H1 (cell line): ENCODE data around the gene SUDS3. TPM values are rescaled to one million over a fixed set of nuclear protein-coding genes. Genes with fewer than 3 reads are reported as not detected.

ENCODE experiments used
- CBX5 ChIP-seq: fragments of 300-800, 300-1000 bp; sonication (generic); IDR thresholded peaks from 2 replicates; pipeline ENCODE4 v1.7.1; 2016; ENCODE audit warnings: antibody characterized with exemption, low read length, low read depth
- EGR1 ChIP-seq: IDR thresholded peaks from 2 replicates; pipeline ENCODE4 v1.6.1; 2011; ENCODE audit warnings: low read depth, low read length, borderline replicate concordance
- POLR2A ChIP-seq, 2 experiments: IDR thresholded peaks; 1 replicate in 1 of 2; 2 replicates in 1 of 2; pipeline ENCODE4 v1.6.1; 2011; ENCODE audit warnings: low read depth in 2 of 2, low read length in 2 of 2, mild to moderate bottlenecking in 2 of 2; ENCODE audit errors: control extremely low read depth in 1 of 2
- polyA plus RNA-seq, 7 experiments: library from polyadenylated mRNA; depleted of rRNA in 3 of 7; stranded (reverse) in 5 of 7; unstranded in 2 of 7; fragments of >200 nt in 5 of 7; fragments of 200-250 nt in 2 of 7; gene quantifications; 1 replicate in 5 of 7; 2 replicates in 1 of 7; 4 replicates in 1 of 7; pipeline versions ENCODE4 v1.2.1 to v1.2.3, GENCODE V29; 2011 to 2013; ENCODE audit warnings: missing spikeins in 2 of 7, mixed read lengths in 2 of 7
- total RNA-seq: library from RNA; stranded (reverse); fragmentation: NEBNext Ultra II Directional; extraction: Animal tissue kit (Norgen Biotek cat#: 25700); gene quantifications from 2 replicates; pipeline ENCODE4 v1.2.1, GENCODE V29; 2021

SUDS3 gene
- total and polyA plus RNA-seq, 2 of the 8 experiments (the other 6 are each of a cell fraction or from before 2014, with no cell fraction given) = 30.0 to 58.7 TPM

GRCh38 chr12:118418385-118419057 lies 42.2 kb downstream of the SUDS3 start (continued):
- TF ChIP-seq EGR1 (no peak), POLR2A (IDR thresholded peaks at IDR 0.05; ENCODE audit: control extremely low read depth in 1 of 2, low read depth in 2 of 2, low read length in 2 of 2) (no peak), CBX5 (no peak)
